Adrenal gland (tissue), 5 donors: Measurements from ENCODE around the gene B4GALNT2.

ENCODE experiments used
- CTCF ChIP-seq, 6 experiments: fragments of 450-650 bp in 4 of 6; fragments of 200-600 bp in 2 of 6; sonication (generic) in 1 of 6; IDR thresholded peaks; 1 replicate in 5 of 6; 2 replicates in 1 of 6; pipeline versions ENCODE4 v1.5.1 to v1.8.0; 2016 to 2021; ENCODE audit warnings: antibody characterized with exemption in 6 of 6, mild to moderate bottlenecking in 2 of 6, moderate library complexity in 1 of 6
- POLR2A ChIP-seq, 2 donors: fragments of 450-650 bp; IDR thresholded peaks; one replicate each; pipeline ENCODE4 v1.6.1; 2017; ENCODE audit warnings: antibody characterized with exemption in 2 of 2, mild to moderate bottlenecking in 2 of 2, moderate library complexity in 1 of 2
- donor health status: DM: no; HTN: no; CAD: no.

- TF ChIP-seq POLR2A (IDR thresholded peaks at IDR 0.05) (no peak), CTCF (IDR thresholded peaks at IDR 0.05) (no peak)
These were observed 82.2 kb downstream of the B4GALNT2 start for GRCh38 chr17:49214676-49215360.
